ENCODE measurements around the gene SLC9A7. TPM values are rescaled to one million over a fixed set of nuclear protein-coding genes. Genes with fewer than 3 reads are reported as not detected.

Gene SLC9A7
- total RNA-seq, 1 donor from 2014 or later, result 7.9 TPM

GRCh38 chrX:46582966-46583365 lies 176.0 kb downstream of the SLC9A7 start:
- TF ChIP-seq CTCF (IDR thresholded peaks at IDR 0.05), result no peak
- no peak for DNase-seq
- intact Hi-C loops (cut with DNase I), result no loop called here
- H3K27ac ChIP-seq, result peak overlapping the region; percentile 24
- H3K27me3 ChIP-seq (ENCODE audit: low read depth), result no peaks in the 10 kb centered on the region
- ATAC-seq, result no peak
- H3K36me3 ChIP-seq, result no peaks in the 10 kb centered on the region
- H3K9me3 ChIP-seq, result no peaks in the 10 kb centered on the region
- no peak overlapping the region for H3K4me3 ChIP-seq
- peaks cover 13% of the 10 kb centered on the region for H3K4me1 ChIP-seq

DNA sequence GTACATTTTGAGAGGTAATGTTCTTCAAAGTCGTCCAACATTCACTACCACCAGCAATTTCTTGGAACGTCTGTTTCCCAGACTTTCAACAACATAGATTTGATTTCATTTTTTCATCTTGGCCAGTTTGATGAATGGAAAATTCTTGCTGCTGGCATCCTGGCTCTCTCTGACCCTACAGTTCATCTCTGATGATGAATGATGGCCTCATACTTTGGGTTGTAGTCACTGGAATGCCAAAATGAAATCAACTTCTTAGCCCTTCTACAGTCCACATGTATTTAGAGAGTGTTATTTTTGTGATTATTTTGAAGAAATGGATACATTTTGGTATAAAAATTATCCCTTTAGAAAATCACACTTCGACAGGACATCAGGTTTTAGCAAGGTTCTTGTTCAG lies 176.6 kb downstream of the SLC9A7 start:
- DNase-seq, result no peak
- Histone ChIP-seq H3K36me3 (no peaks in the 10 kb centered on the region), H3K27ac (peak overlapping the region; percentile 24), H3K27me3 (ENCODE audit: low read depth) (no peaks in the 10 kb centered on the region), H3K9me3 (no peaks in the 10 kb centered on the region), H3K4me3 (no peak overlapping the region), H3K4me1 (peaks cover 7% of the 10 kb centered on the region)
- no peak for TF ChIP-seq CTCF (IDR thresholded peaks at IDR 0.05)
- intact Hi-C loops (cut with DNase I), result no loop called here
- no peak for ATAC-seq

- intact Hi-C loops (cut with DNase I), result no loop called here
- ATAC-seq (no peak), DNase-seq (no peak)
- Histone ChIP-seq H3K4me3 (no peak overlapping the region), H3K27ac (no peak overlapping the region), H3K27me3 (ENCODE audit: low read depth) (no peaks in the 10 kb centered on the region), H3K9me3 (no peaks in the 10 kb centered on the region), H3K4me1 (peaks cover 6% of the 10 kb centered on the region), H3K36me3 (no peaks in the 10 kb centered on the region)
- TF ChIP-seq CTCF (IDR thresholded peaks at IDR 0.05), result no peak
These were observed 178.3 kb downstream of the SLC9A7 start for GRCh38 chrX:46580613-46581012.

GRCh38 chrX:46579250-46579649 lies 179.7 kb downstream of the SLC9A7 start:
- no peak overlapping the region for H3K4me3 ChIP-seq
- peaks cover 6% of the 10 kb centered on the region for H3K4me1 ChIP-seq
- H3K36me3 ChIP-seq, result no peaks in the 10 kb centered on the region
- no peak overlapping the region for H3K27ac ChIP-seq
- intact Hi-C loops (cut with DNase I), result no loop called here
- ATAC-seq (no peak), DNase-seq (no peak)
- H3K27me3 ChIP-seq (ENCODE audit: low read depth), result no peaks in the 10 kb centered on the region
- H3K9me3 ChIP-seq, result no peaks in the 10 kb centered on the region
- no peak for TF ChIP-seq CTCF (IDR thresholded peaks at IDR 0.05)

GRCh38 chrX:46577221-46578005 lies 181.5 kb downstream of the SLC9A7 start:
- intact Hi-C loops (cut with DNase I), result no loop called here
- no peak for ATAC-seq
- DNase-seq, result no peak
- TF ChIP-seq CTCF (IDR thresholded peaks at IDR 0.05), result no peak
- no peaks in the 10 kb centered on the region for H3K9me3 ChIP-seq
- H3K4me1 ChIP-seq, result peaks cover 3% of the 10 kb centered on the region
- no peaks in the 10 kb centered on the region for H3K27me3 ChIP-seq (ENCODE audit: low read depth)
- no peak overlapping the region for H3K27ac ChIP-seq
- no peaks in the 10 kb centered on the region for H3K36me3 ChIP-seq
- H3K4me3 ChIP-seq, result no peak overlapping the region
